NCI-H1048 (cell line): ENCODE measurements around the gene ADAM19.

Experiments used
- DNase-seq: peaks from one replicate; lab custom pipeline; 2025; lab: John Stamatoyannopoulos, UW

The ADAM19 gene

DNA sequence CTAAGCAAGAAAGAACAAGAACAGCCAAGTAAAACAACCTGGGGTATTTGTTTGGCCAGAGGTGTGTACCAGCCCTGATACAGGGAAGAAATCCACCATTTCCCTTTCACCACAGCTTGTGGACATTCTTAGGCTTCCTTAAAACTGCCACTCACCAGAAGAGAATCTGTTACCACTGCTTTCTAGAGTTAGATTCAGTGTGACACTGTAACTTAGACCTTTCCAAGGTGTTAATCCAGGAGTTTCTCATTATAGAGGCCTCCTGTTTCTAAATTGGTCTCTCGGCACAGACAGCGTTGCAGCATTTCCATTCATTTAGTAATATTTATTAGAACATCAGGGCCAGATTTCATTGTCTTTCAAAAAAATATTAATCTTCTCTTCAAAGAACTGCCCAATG is 60.6 kb downstream of the ADAM19 start:
- no peak for DNase-seq

DNA sequence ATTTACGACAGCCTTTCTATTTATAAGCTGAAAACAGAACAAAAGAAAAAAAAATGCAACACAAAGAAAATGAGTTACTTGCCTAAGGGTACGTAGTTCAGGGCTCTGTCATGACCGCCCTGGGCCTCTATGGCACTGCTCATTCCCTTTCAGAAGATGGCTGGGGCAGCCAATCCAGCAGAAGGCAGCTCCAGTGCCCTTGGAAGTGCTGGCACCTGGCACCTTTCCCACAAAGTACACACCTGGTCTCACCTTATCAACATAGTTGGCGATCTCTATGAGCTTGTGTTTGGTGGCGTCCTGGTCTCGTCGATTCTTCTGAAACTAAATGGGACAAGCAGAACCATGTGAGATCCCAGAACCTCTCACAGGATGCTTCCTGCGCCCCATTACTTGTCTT is 62.4 kb downstream of the ADAM19 start:
- DNase-seq = no peak

DNA sequence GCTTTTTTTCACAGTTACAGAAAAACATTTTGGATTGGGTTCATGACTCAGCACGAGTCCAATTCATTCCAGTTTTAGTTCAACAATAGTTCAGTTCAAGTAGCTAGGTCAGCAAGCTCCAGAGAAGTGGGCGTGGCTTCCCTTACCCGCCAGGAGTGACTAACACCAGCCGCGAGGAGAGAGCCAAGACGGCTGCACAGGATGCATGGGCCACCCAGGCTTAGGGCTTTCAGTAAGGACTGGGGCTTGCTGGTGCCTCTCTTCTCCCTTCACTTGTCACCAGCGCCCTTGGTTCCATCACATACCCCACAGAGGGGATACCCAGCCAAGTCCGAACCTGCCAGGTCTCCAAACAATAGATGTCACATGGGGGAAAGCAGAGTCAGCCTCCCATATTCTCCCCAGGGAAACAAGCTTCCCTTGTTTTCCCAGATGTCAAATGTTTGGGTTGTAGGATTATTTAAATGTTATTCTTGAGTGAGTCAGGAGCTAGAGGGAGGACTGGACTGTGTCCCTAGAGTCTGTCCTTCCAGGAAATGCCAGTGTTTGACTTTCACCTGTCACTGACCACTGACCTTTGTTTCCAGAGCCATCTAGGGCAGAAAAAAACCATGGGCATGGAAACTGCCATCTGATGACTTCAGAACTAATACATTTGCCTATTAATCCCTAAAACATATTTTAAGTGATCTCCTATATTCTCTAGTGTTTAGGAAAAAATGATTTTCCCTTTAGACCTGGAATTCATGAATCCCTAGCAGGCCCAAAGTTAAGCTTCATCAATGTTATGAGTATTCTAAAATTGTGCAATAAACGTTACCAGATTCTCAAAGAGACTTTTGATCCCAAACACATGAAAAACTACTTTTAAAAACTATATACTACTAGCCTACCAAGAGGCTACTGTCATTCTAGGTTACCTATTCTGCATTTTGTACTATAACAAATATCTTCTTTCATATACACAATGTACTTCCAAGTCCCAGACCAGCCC is 63.6 kb downstream of the ADAM19 start:
- DNase-seq = no peak

DNA sequence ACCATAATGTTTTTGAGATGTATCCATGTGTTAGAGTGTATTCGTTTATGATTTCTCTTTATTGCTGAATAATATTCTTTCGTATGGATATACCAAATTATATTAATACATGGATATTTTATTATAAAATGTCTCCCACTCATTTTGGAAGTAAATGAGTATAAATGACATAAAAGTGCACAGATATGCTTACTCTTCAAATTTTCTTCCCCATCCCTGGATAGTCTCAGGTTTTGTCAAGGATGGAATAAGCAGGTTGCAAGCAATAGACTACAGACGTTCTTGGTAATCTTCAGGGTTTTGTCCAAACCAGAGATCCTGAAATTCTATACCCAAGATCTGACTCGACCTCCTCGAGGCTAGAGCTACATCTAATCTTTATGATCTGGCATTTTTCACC is 64.9 kb downstream of the ADAM19 start:
- DNase-seq = no peak

DNA sequence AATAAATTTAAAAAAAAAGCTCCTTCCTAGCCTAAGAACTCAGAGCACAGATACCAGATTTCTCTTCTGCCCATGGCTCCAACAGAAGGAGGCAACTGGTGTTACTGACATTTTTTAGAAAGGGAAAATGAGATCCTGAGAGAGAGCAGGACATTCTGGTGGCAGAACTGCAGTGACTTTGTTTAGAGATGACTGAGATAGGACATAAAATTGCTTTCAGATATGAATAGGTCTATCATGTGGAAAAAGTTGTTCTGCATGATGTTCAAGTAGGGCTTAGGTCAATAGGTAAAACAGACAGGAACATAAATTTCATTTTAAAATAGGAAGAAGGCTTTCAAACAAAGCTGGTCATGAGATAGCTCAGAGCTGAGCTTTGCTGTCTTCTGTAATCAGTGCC is 66.0 kb downstream of the ADAM19 start:
- DNase-seq = no peak

DNA sequence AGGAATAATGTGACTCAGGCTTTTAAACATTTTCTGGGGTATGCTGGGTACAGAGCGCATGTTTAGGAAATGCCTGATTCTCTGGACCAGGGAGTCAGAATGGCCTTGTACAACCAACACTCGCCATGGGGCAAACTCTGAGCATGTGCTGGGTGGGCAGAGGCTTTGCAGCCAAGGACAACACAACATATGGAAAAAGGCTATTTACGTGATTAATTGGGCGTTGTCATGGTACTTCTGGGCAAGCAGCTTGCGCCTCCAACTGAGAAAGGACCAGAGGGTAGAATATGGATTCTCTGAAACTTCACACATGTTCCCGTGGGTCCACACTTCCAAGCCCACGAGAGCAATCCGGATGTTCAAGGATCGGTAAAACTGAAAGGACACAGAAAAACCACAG is 66.5 kb downstream of the ADAM19 start:
- DNase-seq = no peak

DNA sequence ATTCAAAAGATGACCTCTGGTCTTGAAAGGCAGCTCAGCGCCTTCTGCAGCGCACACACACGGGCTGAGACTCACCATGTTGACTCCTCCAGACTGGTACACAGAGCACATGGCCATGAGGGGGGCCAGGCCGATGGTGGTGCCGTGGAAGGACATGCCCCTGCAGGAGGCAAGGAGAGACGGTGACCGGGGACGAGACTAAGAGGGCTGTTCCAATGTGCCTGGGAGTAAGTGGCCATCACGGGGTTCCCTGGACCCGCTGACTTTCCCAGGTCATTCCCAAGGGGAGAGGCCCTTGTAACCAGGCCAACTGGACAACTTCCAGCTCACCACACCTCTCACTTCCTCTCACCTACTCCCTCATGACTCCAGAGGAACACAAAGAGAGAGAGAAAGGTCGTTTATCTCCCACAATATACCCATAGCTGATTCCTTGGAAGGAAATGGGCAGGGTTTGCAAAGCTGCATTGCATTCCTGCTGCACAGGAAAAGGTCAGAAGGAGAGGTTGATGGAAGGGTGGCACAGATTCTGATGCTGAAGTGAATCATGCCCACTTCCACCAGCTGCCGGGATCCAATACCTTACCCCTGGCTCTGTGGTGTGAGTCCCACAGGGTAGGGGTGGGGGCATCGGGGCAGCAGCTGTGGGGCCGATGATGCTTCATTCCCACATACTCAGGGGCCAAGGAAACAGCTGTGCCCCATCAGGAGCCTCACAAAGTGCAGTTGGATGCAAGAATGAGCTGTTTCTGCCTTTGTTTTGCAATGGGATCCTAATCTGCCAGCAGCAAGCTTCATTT is 68.4 kb downstream of the ADAM19 start:
- DNase-seq = no peak

DNA sequence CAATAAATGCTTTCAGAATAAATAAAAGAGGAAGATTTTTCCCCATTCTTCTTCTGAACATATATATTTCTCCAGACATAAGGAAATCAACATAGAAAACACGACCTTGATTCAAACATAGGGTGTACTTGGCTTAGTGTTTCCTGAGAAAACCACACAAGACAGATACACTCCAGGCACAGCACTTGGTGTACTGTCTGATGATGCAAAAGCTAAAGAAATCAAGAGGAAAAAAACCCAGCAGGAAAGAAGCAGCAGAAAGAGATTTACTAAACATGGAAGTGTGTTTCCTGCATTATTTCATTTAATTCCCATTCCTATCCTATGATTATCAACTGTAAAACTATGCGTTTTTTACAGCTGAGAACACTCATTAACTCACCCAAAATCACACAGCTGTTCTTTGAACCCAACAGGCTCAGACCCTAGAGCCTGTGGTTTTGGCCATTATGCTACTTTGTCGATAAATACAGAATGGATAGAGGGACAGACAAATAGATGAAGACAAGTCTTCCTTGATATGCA is 69.4 kb downstream of the ADAM19 start:
- no peak for DNase-seq

DNA sequence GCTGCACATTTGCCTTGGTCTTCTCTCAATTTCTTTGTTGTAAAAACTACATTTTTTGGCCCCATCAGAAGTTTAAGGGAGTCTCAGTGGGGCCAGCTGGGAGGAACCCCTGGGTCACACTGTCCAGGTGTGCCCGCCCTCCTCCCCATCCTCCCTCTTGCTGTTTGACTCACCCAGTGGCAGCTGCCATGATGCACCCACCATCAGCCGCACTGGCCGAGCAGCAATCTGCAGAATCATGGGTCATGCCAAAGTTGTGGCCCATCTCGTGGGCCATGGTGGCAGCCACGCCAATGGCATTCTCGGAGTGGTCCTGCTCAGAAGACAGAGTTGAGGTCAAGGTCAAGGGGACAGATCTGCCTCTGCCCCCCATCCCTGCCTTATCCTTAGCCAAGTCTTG is 70.1 kb downstream of the ADAM19 start:
- no peak for DNase-seq

DNA sequence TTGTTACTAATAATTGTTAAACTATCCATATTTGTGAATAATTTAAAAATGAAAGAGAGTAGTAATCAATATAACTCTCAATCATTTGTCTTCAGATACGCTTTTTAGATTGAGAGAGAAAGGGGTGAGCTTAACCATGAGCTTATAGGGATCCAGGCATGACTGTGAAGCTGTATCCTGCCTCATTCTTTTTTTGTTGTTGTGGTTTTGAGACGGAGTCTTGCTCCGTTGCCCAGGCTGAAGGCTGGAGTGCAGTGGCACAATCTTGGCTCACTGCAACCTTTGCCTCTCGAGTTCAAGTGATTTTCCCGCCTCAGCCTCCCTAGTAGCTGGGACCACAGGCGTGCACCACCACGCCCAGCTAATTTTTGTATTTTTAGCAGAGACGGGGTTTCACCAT is 71.5 kb downstream of the ADAM19 start:
- no peak for DNase-seq

DNA sequence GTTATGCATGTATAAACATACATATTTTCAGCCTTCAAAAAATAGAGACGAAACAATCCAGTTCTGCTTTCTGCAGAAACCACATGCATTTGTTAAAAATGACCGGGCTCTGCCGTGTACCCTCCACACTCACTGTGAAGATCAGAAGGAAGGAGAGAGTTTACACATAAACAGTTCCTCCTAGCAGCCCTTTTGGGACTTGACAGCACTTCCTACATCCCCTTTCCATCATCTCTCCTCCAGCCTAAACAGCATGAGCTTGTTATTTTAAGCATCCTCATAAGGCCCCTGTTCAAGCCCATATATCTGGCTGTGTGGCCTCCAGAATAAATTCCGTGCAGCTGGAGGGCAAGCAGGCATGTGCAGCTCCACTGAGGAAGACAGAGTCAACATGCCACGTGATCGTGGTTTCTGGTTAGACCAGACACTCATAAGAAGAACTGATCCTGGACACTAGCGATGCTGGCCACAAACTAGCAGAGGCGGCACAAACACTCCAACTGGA is 73.4 kb downstream of the ADAM19 start:
- no peak for DNase-seq

DNA sequence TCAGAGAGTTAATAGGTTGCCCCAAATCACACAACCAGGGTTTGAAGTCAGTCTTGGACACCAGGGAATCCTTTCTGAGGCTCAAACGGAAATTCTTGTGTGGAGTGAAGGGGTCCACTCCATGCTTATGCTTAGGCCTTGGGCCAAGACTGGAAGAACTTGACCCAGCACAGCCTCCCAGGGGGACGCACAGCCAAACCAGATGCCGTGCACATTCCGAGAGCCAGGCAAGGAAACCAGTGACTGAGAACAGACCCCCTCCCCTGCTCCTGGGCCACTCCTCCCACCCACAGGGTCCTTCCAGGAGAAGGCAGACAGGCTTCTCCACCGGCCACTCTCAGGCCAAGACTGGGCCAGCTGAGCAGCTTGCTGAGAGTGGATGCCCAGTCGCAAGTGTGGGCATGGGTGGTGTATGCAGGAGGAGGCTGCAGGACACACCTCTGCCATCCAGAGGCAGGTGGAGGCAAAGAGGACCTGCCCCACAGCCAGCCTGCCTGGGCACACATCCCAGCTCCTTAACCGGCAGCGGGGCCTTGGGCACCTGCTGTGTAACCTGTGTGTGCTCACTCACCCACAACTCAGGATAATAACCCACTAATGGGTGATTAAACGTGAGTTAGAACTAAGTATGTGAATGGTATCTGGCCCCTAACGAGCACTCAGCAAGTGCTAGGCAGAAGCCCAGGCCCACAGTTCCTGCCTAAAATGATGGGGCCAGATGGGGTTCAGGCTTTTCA is 77.5 kb downstream of the ADAM19 start:
- no peak for DNase-seq

DNA sequence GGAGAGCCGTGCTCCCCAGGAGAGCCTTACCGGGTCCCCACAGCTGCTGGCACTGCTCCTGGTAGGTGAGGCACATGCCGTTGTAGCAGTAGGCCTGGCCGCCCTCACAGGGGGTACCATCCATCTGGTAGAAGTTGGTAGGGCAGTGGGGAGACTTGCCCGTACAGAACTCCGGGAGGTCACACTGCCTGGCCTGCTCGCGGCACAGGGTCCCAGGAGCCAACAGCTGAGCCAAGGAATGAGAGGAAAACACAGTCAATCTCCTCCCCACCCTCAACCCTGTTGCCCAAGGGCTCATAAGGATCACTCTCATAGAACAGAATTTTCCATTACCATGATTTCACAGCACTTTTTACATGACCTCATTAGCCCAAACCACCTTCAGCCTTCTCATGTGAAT is 78.7 kb downstream of the ADAM19 start:
- no peak for DNase-seq

DNA sequence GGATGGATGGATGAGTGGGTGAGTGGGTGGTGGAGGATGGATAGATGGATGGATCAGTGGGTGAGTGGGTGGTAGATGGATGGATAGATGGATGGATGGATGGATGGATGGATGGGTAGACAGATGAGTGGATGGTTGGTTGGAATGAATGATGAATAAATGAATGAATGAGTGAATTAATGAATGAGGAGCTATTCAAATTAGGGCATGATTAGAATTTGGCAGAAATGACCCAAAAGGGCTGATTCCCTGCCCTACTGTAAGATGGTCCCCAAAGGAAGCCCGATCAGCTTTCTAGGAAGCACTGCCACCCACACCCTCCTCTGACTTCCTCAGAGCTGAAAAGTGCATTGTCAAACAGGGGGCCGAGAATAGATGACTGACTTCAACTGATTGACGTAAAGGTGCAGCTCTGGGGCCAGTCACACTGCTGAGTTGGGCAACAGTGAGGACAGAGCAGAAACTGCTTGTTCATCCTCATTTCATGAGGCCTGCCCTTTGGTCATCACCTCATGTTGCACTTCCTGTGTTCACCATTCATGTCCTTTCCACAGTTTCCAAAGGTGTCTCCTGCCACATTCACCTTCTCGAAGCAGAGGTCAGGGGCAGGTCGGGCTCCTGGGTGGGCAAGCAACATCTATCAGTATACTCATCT is 81.3 kb downstream of the ADAM19 start:
- DNase-seq = no peak

DNA sequence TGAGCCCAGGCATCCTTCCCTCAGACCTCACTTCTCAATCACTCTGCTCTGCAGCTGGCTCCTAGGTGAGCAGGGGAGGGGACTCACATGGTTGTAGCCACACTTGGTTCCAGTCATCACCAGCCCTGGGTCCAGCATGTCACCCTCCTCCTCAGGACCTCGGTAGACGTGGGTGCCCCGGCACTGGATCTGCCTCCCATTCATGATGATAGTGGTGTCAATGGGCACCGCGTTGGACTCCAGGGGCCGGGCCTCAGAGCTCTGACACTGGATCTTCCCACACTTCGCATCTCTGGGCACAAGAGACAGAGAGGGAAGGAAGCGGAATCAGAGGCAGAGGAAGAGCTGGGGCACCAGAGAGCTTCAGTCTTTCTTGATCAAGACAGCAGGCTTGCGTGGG is 82.7 kb downstream of the ADAM19 start:
- DNase-seq = no peak

DNA sequence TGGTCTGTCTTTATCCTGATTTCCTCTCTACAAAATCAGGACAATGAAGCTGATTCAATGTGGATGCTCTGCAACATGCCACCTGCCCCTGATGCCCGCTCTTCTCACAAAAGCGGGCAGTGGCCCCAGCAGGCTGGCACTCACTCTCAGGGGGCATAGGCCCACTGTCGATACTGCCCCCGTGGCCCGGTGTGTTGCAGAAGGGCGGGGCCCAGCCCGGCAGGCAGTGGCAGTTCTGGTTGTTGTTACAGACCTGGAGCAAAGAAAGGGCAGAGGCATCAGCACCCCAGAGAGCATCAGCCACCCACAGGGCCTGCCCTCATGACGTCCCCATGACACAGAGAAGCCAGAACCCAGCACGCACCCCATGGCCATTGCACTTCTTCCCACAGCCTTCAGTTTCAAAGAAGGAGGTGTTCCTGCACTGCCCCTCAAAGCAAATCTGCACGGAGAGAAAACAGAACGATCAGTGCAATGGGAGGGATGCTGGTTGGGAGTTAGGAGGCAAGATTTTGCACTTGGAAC is 84.0 kb downstream of the ADAM19 start:
- DNase-seq = no peak

DNA sequence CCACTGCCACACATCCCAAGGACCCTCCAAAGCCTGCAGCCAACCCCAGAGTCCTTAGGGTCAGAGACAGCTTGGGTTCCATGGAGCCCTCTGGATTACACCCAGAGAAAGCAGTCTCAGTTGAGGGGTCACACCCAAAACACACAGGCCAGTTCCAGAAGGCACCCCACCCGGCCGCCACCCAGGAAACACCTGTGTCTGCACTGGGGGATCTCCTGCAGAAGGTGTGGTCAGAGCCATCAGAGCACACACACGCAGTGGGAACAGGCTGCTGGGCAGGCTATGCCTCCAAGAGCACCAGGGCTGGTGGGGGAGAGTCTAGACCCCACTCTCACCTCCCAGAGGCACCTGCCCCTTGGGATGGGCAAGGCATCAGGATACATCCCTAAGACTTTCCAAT is 88.2 kb downstream of the ADAM19 start:
- DNase-seq = no peak

DNA sequence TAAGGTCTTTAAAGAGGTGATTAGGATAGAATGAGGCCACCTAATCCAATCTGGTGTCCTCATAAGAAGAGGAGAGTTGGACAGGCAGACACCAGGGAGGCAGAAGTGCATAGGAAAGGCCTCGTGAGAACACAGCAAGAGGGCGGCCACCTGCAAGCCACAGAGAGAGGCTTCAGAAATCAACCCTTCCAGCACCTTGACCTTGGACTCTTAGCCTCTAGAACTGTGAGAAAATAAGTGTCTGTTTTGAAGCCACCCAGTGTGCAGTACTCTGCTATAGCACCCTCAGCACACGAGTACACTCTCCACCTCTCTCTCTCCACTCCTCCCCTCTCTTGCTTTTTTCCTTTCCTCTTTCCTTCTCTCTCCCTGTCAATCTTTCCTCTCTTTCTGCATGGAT is 88.7 kb downstream of the ADAM19 start:
- DNase-seq = no peak

DNA sequence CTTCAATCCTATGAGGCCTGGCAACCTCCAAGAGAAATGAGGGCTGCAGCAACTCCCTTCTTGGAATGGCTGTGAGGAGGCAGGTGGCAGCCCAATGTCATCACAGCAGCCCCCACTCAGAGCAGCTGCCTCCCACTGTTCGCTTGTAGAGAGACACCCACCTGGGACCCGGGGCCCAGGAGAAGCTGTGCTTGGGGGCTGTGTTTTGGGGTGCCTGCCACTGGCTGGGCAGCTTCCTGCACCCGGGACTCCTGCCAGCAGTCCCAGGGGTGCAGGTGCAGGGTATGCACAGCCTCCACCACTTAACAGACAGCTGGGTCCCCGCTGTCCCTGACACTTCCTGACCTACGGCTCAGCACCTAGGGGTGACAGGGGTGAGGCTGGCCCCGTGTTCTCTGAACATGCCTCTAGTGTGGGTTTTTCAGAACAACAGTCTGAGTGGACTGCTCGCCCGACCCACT is 89.3 kb downstream of the ADAM19 start:
- DNase-seq = no peak

DNA sequence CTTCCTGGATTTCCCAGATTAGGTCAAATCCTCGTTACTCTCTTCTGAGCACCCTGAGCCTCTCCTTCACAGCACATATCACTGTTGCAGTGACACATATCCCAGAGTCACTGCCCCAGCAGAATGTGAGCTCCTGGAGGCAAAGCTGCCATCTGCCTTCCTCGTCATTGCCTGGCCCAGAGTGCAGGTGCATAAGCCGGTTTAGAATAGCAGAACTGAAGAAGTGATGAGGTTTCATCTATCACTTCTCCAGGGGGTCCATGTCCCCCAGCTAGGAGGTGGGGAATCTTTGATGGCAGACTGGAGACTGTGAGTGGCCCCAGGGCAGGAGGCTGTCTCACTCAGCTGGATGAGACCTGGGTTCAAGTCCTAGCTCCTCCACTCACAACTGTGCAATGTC is 89.8 kb downstream of the ADAM19 start:
- no peak for DNase-seq

DNA sequence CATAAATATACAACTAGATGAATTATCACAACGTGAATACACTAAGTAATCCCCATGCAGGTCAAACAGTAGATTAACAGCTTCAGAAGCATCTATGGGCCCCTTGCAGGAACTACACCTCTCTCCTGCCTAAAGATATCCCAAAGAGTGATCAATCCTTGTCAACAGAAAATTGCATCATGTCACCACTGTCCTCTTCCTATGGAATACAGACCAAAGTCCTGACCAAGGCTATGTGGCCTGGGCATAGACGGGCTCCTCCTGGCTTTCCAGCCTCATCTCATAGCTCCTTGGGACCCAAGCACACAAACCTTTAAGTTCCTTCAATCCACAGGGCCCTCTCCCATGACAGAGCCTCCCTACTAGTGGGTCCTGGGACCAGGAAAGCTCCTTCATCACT is 90.2 kb downstream of the ADAM19 start:
- no peak for DNase-seq
